Liver (tissue), 9 donors: ENCODE results near the gene ZNF778. TPM values are rescaled to one million over a fixed set of nuclear protein-coding genes. Genes with fewer than 3 reads are reported as not detected.
A peak's percentile ranks its signal among the peaks of the same experiment; 100 is the strongest.

Experiments
- DNase-seq: peaks from one replicate; pipeline ENCODE4 v3.0.0-alpha.2; 2017; ENCODE audit warnings: low spot score
- H3K27ac ChIP-seq, 2 donors: one replicate each; pipeline ENCODE4 v1.7.0; 2013; ENCODE audit warnings: inconsistent platforms in 2 of 2, low read length in 2 of 2, control low read depth in 1 of 2, low read depth in 1 of 2, mild to moderate bottlenecking in 1 of 2
- H3K27me3 ChIP-seq, 4 donors: one replicate each; pipeline versions ENCODE4 v1.6.1 to v1.7.0; 2013; ENCODE audit warnings: low read length in 3 of 4, inconsistent platforms in 1 of 4, mild to moderate bottlenecking in 1 of 4, moderate library complexity in 1 of 4; ENCODE audit not compliant: control insufficient read depth in 4 of 4, insufficient read depth in 4 of 4
- H3K36me3 ChIP-seq, 4 donors: one replicate each; pipeline versions ENCODE4 v1.6.1 to v1.7.0; 2013; ENCODE audit warnings: low read length in 3 of 4, mild to moderate bottlenecking in 3 of 4, low read depth in 1 of 4, moderate library complexity in 1 of 4; ENCODE audit not compliant: control insufficient read depth in 4 of 4, insufficient read depth in 3 of 4
- H3K4me1 ChIP-seq, 4 donors: one replicate each; pipeline versions ENCODE4 v1.6.1 to v1.7.0; 2013; ENCODE audit warnings: low read length in 3 of 4, mild to moderate bottlenecking in 3 of 4, moderate library complexity in 1 of 4; ENCODE audit not compliant: control insufficient read depth in 4 of 4, insufficient read depth in 4 of 4
- H3K4me3 ChIP-seq, 3 donors: one replicate each; pipeline versions ENCODE4 v1.6.1 to v1.7.0; 2013; ENCODE audit warnings: low read length in 3 of 3, control low read depth in 1 of 3, low read depth in 1 of 3, mild to moderate bottlenecking in 1 of 3
- H3K9ac ChIP-seq, 2 donors: one replicate each; pipeline ENCODE4 v1.7.0; 2013; ENCODE audit warnings: low read length in 2 of 2, mild to moderate bottlenecking in 2 of 2, moderate library complexity in 2 of 2, control low read depth in 1 of 2, low read depth in 1 of 2
- H3K9me3 ChIP-seq, 4 donors: one replicate each; pipeline versions ENCODE4 v1.6.1 to v1.7.0; 2013; ENCODE audit warnings: low read length in 3 of 4; ENCODE audit not compliant: control insufficient read depth in 4 of 4
- CTCF ChIP-seq: fragments of 150-350 bp; IDR thresholded peaks from 2 replicates; pipeline ENCODE4 v1.5.1; 2017; ENCODE audit warnings: improper control_type of control experiment, low read depth, low read length; ENCODE audit not compliant: missing input control
- EGR1 ChIP-seq, 2 donors: IDR thresholded peaks; 2 replicates each; pipeline ENCODE4 v1.6.1; 2016 to 2018; ENCODE audit warnings: antibody characterized with exemption in 2 of 2, low read depth in 2 of 2
- GABPA ChIP-seq, 2 donors: IDR thresholded peaks in 1 of 2; conservative IDR thresholded peaks in 1 of 2; 2 replicates each; pipeline ENCODE4 v1.6.1; 2016; ENCODE audit warnings: antibody characterized with exemption in 2 of 2, mild to moderate bottlenecking in 1 of 2, moderate library complexity in 1 of 2
- HNF4A ChIP-seq, 2 donors: conservative IDR thresholded peaks; 2 replicates each; pipeline ENCODE4 v1.6.1; 2016; ENCODE audit warnings: antibody characterized with exemption in 2 of 2, mild to moderate bottlenecking in 2 of 2
- HNF4G ChIP-seq: IDR thresholded peaks from 2 replicates; pipeline ENCODE4 v1.6.1; 2016; ENCODE audit warnings: antibody characterized with exemption
- JUND ChIP-seq, 2 donors: IDR thresholded peaks; 2 replicates each; pipeline ENCODE4 v1.6.1; 2016; ENCODE audit warnings: antibody characterized with exemption in 2 of 2
- RAD21 ChIP-seq, 2 donors: IDR thresholded peaks; 2 replicates each; pipeline ENCODE4 v1.6.1; 2016; ENCODE audit warnings: antibody characterized with exemption in 2 of 2, mild to moderate bottlenecking in 2 of 2
- SP1 ChIP-seq: IDR thresholded peaks from 2 replicates; pipeline ENCODE4 v1.6.1; 2018; ENCODE audit warnings: antibody characterized with exemption, mild to moderate bottlenecking
- TAF1 ChIP-seq: conservative IDR thresholded peaks from 2 replicates; pipeline ENCODE4 v1.6.1; 2016; ENCODE audit warnings: antibody characterized with exemption, mild to moderate bottlenecking
- WGBS: extraction: QIAGEN DNeasy Blood & Tissue Kit; methylation state at CpG from one replicate; pipeline ENCODE4 v1.1.7; 2013; 5-methylcytosine and 5-hydroxymethylcytosine counted together
- polyA plus RNA-seq, 2 donors: library from polyadenylated mRNA; stranded (reverse) in 1 of 2; unstranded in 1 of 2; fragments of 200-250 nt in 1 of 2; fragments of >200 nt in 1 of 2; fragmentation: Nextera tagmentation in 1 of 2; extraction: Ambion mirVana in 1 of 2; gene quantifications; one replicate each; pipeline versions ENCODE4 v1.2.1 to v1.2.3, GENCODE V29; 2013 to 2015
- total RNA-seq, 2 donors: library from RNA; depleted of rRNA; stranded (reverse); fragments of >200 nt; gene quantifications; one replicate each; pipeline ENCODE4 v1.2.3, GENCODE V29; 2014
- TF ChIP-seq, protein P1 (sequence below): IDR thresholded peaks from 2 replicates; pipeline ENCODE4 v1.6.1; 2016; ENCODE audit warnings: antibody characterized with exemption
- TF ChIP-seq, protein P2 (sequence below): IDR thresholded peaks from 2 replicates; pipeline ENCODE4 v1.6.1; 2016; ENCODE audit warnings: antibody characterized with exemption
- donor health status: healthy.
- donor health status: healthy.
- donor health status: healthy.
- donor health status: healthy.
- donor health status: healthy.

ZNF778 gene
- total and polyA plus RNA-seq, 4 donors, result 0.75 to 9.2 (median 4.2) TPM

GRCh38 chr16:89216315-89217137, 977 bp upstream of the ZNF778 start:
- Histone ChIP-seq H3K4me1 (peaks cover 2 to 32% (median 19%) of the 10 kb centered on the region in 4 donors), H3K9me3 (no peaks in the 10 kb centered on the region), H3K4me3 (peak overlapping the region; percentile 91 to 97 (median 93)), H3K27ac (peak overlapping the region; percentile 73 to 96), H3K36me3 (peaks cover 2 to 8% (median 4%) of the 10 kb centered on the region in 4 donors), H3K27me3 (no peaks in the 10 kb centered on the region), H3K9ac (peak overlapping the region; percentile 93 to 99)
- WGBS, result 2% methylated on average over 25 of the region's 25 CpGs
- TF ChIP-seq GABPA (IDR thresholded peaks at IDR 0.05 in 1 of 2, conservative IDR thresholded peaks at IDR 0.05 in 1 of 2) (peak in 1 of 2 donors; percentile 56), CTCF (peak; percentile 63), TAF1 (no peak), JUND (IDR thresholded peaks at IDR 0.05) (no peak), RAD21 (IDR thresholded peaks at IDR 0.05) (peak; percentile 93 to 94), EGR1 (IDR thresholded peaks at IDR 0.05; ENCODE audit: low read depth in 2 of 2) (no peak), HNF4G (no peak), HNF4A (conservative IDR thresholded peaks at IDR 0.05) (no peak)
- TF ChIP-seq, protein P1, sequence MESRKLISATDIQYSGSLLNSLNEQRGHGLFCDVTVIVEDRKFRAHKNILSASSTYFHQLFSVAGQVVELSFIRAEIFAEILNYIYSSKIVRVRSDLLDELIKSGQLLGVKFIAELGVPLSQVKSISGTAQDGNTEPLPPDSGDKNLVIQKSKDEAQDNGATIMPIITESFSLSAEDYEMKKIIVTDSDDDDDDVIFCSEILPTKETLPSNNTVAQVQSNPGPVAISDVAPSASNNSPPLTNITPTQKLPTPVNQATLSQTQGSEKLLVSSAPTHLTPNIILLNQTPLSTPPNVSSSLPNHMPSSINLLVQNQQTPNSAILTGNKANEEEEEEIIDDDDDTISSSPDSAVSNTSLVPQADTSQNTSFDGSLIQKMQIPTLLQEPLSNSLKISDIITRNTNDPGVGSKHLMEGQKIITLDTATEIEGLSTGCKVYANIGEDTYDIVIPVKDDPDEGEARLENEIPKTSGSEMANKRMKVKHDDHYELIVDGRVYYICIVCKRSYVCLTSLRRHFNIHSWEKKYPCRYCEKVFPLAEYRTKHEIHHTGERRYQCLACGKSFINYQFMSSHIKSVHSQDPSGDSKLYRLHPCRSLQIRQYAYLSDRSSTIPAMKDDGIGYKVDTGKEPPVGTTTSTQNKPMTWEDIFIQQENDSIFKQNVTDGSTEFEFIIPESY, result no peak
- TF ChIP-seq, protein P2, sequence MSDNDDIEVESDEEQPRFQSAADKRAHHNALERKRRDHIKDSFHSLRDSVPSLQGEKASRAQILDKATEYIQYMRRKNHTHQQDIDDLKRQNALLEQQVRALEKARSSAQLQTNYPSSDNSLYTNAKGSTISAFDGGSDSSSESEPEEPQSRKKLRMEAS, result peak; percentile 43
- peak; percentile 83 for DNase-seq

- H3K4me1 ChIP-seq, result peaks cover 2 to 32% (median 19%) of the 10 kb centered on the region in 4 donors
- DNase-seq, result no peak
- H3K27me3 ChIP-seq, result no peaks in the 10 kb centered on the region
- peak overlapping the region; percentile 73 to 96 for H3K27ac ChIP-seq
- TF ChIP-seq JUND (IDR thresholded peaks at IDR 0.05), result no peak
- H3K9ac ChIP-seq, result peak overlapping the region; percentile 93 to 99
- 1% methylated on average over 11 of the region's 11 CpGs for WGBS
- no peaks in the 10 kb centered on the region for H3K9me3 ChIP-seq
- peaks cover 6 to 14% (median 8%) of the 10 kb centered on the region in 4 donors for H3K36me3 ChIP-seq
- H3K4me3 ChIP-seq, result peak overlapping the region; percentile 91 to 97 (median 93)
Observed at GRCh38 chr16:89217138-89217387, 440 bp upstream of the ZNF778 start.

DNA sequence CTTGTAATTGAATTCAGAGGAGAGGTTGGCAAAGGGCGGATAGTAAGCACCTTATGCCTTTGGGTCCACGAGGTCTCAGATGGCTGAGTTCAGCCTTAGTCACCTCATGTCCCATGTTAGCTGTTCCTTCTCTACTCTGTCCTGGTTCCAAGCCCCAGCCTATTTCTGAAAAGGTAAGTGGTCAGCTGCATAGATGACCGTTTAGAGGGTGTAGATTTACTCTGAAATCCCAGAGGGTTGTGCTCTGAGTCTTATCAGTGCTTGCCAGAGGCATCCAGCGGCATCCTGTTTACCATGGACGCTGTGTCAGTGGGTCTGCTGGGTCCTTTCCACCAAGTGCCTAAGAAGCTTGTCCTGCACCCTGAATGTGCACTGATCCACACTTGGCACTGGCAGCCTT, 1.9 kb downstream of the ZNF778 start:
- Histone ChIP-seq H3K4me1 (peaks cover 2 to 32% (median 19%) of the 10 kb centered on the region in 4 donors), H3K36me3 (peaks cover 12 to 31% (median 16%) of the 10 kb centered on the region in 4 donors), H3K9me3 (no peaks in the 10 kb centered on the region), H3K27me3 (no peaks in the 10 kb centered on the region), H3K27ac (no peak overlapping the region), H3K9ac (no peak overlapping the region), H3K4me3 (no peak overlapping the region)
- 67% methylated on average over 5 of the region's 5 CpGs for WGBS
- no peak for DNase-seq
- no peak for TF ChIP-seq SP1
